GM08714 (cell line): ENCODE measurements around the gene PDE4A.

Experiments
- H3K4me3 ChIP-seq: fragments of 200-500 bp; sonication (Bioruptor generic); 2 replicates; pipeline ENCODE4 v1.5.1; 2014; ENCODE audit warnings: mild to moderate bottlenecking, low read length, inconsistent platforms
- ZNF274 ChIP-seq: IDR thresholded peaks from 2 replicates; pipeline ENCODE4 v1.6.1; 2012; ENCODE audit warnings: mild to moderate bottlenecking, low read depth, low read length

Gene PDE4A

DNA sequence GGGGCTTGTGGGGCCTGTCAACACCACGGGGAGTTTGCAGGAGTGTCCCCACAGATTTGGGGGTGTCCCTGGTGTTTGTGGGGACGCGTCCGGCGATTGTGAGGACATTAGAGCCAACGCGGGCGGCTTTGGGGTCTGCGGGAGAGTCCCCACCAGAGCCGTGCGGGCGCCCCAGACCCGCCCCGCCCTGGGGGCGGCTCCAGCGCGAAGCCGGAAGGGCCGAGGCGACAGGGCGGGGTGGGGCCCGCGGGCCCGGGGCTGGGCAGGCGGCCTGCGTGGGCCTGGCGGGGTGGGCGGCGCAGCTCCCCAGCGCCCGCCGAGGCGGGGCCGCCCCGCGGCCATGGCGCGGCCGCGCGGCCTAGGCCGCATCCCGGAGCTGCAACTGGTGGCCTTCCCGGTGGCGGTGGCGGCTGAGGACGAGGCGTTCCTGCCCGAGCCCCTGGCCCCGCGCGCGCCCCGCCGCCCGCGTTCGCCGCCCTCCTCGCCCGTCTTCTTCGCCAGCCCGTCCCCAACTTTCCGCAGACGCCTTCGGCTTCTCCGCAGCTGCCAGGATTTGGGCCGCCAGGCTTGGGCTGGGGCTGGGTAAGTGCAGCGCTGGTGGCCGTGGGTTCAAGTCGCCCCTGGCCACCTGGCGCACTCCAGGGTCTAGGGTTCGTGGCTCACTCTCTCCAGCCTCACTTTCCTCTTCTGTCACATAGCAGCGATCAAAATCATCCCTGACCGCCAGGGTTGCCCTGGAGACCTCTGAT, 10.3 kb downstream of the PDE4A start:
- H3K4me3 ChIP-seq: peak overlapping the region; percentile 51; the same call in 1 of the 2 replicates
- TF ChIP-seq ZNF274: no peak

DNA sequence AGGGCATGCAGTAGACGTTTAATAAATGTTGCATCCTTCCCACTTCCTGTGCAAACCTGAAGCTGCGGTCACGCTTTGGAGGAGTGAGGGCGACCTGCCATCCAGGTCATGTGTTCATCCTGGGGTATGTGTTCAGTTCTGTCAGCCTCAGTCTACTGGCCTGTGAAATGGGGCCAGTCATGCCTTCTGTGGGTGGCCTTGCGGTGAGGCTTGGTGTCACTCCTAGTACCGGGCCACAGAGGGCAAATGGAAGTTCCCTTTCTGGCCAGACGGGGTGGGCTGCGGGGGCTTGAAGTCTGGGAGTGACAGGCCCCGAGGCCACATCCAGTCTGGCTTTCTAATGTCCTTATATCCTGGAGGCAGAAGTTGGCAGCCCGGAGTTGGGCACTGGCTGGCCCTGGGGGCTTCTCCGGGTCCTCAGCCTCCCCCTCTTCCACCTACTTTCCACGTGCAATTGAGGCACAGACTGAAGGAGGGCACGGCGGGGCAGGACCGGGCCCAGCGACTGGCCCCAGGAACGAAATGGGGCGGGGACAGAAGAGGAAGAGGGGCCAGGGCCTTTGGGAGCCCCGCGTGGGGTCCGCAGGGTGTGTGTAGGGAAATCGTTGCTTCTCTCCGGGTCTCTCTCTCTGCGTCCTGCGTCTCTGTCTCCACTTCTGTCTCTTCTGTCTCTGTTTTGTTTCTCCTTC, 11.1 kb downstream of the PDE4A start:
- H3K4me3 ChIP-seq: peak overlapping the region; percentile 51; the same call in 1 of the 2 replicates
- no peak for TF ChIP-seq ZNF274

DNA sequence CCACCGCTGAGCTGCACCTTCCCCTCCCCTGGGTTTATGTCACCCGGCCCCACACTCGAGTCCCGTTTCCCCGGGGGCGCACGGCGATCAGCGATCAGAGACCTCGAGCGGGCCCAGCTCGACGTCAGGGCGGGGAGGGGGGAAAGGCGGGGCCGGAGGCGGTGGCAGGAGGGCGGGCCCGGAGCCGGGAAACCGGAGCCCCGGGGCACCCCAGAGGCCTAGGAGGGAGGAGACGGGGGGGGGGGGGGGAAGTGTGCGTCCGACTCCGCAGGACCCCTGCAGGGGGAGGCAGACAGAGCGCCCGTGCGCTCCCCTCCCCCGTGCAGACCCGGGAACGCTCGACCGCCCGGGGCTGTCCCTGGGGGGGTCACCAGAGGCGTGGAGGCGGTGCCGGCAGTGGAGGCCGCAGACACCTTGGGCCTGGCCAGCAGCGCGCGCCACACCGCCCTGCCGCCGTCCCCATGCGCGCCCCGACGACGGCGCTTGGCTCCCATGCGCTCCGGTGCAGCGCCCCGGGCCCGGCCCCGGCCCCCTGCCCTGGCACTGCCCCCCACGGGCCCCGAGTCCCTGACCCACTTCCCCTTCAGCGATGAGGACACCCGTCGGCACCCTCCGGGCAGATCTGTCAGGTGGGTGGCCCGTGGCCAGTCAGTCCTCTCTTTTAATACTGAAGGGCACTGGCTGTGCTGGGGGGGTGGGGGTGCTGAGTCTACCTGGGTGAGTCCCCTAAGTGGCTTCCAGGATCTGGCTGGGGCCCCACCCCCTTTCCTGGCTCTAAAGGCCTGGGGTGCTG, 11.8 kb downstream of the PDE4A start:
- H3K4me3 ChIP-seq: peak overlapping the region; percentile 51; the same call in 1 of the 2 replicates
- TF ChIP-seq ZNF274: no peak

DNA sequence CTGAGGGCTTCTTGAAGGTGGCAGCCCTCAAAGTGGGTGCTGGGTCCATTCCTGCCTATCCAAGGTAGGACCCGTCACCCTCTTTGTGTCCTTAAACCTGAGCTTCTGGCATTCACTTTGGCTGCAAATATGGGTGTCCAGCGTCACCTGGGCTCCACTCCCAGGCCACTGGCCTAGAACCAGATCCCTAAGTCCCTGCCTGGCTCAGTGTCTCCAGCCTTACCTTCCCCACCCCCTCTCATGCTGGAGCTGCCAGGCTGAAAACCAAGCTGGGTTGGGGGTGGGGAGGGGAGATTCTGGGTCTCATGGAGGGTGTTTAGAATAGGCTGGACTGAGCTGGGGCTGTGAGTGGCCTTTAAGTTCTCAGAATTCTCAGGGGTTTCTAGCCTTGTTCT, 12.4 kb downstream of the PDE4A start:
- H3K4me3 ChIP-seq: no peak overlapping the region; the same call in 1 of the 2 replicates
- TF ChIP-seq ZNF274: no peak

DNA sequence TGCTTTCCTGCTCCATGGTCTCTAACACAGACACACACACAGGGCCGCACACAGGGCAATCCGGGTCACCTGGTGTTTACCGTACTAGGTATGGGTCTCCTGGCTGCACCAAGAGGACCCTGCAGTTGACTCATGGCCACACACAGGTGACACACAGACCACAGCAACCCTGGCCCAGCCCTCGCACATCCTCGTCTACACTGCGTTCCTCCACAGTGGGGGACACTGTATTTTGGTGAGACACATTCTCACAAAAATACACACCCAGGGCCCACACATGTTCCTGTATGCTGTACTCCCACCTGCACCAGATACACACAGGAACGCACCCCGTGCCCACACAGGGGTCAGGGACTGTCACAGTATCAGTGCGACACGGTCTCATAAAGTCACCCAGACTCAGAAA, 12.8 kb downstream of the PDE4A start:
- TF ChIP-seq ZNF274: no peak

DNA sequence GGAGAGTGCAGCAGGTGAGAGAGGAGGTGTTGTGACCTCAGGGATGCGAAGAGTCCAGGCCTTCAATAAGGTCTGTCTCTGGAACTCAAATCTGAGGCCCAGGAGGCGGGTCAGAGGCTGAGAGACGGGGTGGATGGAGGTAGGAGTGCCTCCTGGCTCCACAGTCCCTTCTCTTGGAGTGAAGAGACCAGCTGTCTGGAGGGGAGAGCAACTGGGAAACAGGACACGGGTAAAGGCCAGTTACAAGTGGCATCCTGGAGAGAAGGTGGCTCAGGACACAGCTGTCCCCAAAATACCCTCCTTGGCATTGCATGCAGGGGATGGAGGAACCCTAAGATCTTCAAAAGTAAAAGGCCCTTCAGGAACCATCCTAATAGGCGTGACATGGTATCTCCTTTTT, 19.2 kb downstream of the PDE4A start:
- no peak for TF ChIP-seq ZNF274

More for the DNA sequence above, 12.8 kb downstream of the PDE4A start:
- no peak overlapping the region for H3K4me3 ChIP-seq

DNA sequence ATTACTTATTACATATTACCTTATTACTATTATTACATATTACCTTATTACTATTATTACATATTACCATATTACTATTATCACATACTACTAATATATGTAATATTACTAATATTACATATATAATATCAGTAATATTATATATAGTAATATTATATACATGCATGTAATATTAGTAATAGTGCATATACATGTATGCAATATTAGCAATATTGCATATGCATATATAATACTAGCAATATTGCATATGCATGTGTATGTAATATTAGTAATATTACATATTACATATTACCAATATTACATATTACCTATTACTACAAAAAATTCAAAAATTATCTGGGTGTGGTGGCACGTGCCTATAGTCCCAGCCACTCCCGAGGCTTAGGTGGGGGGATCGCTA, 22.4 kb downstream of the PDE4A start:
- H3K4me3 ChIP-seq: no peak overlapping the region
- TF ChIP-seq ZNF274: no peak

More for the DNA sequence above, 19.2 kb downstream of the PDE4A start:
- no peak overlapping the region for H3K4me3 ChIP-seq

DNA sequence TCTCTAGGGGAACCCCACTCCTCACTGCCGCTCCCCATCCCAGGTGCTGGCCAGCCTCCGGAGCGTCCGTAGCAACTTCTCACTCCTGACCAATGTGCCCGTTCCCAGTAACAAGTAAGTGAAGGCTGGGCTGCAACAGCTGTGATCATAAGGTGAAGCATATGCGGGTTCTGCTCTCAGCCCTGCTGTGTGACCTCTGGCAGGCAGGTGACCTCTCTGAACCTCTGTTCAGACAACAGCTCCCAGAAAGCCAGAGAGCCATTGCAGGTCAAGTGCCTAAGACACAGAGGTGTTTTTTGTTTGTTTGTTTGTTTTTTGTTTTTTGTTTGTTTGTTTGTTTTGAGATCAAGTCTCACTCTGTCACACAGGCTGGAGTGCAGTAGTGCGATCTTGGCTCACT, 28.7 kb downstream of the PDE4A start:
- TF ChIP-seq ZNF274: no peak
- no peak overlapping the region for H3K4me3 ChIP-seq

DNA sequence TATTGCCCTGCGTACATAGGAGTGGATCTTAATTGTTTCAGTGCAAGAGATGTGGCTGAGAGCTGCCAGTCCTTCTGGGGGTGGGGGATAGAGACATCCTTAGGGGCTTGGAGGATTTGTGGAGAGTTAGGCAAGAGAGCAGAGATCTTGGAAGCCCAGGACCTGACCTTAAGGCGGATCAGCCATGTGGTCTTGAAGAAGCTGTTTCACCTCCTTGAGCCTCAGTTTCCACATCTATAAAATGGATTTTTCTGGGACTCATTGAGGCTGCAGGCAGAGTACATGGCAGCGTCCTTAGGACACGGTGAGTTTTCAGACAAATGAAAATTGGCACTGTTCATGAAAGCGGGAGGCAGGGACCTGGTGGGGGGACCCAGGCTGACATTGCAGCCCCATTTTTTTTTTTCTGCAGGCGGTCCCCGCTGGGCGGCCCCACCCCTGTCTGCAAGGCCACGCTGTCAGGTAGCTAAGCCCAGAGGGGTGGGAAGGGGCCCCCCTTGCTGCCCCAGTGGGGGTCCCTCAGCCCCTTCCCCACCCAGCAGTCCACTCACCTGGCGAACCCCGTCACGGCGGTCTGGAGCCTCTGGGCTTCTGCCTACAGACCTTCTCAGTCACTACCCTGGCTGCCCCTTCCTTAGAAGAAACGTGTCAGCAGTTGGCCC, 30.0 kb downstream of the PDE4A start:
- no peak for TF ChIP-seq ZNF274
- no peak overlapping the region for H3K4me3 ChIP-seq

DNA sequence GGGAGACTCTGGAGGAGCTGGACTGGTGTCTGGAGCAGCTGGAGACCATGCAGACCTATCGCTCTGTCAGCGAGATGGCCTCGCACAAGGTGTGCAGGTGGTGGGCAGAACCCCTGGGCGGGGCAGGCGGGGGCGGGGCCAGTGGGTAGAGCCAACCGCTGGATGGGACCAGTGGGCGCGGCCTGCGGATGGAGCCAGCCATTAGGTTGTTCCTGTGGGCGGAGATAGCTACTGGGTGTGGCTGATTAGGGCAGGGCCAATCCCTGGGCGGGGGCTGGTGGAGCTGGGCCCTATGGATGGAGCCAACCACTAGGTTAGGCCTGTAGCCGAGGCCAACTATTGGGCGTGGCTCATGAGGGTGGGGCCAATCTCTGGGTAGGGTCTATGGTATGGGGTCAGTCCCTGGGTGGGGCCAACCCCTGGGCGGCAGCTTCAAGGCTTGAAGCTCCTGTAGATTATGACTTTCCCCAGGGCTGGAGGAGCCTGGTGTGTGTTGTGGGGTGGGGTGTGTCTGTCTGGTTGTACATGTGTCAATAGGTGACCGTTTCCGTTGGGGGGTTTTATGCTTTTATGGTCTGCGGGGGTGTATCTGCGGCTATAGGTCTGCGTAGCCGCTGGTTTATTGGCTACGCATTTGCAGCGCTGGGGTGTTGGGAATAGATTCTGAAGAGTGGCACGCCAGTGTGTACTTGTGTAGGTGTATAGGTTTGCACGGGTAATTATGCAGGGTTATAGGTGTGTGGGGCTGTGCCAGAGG, 30.7 kb downstream of the PDE4A start:
- H3K4me3 ChIP-seq: no peak overlapping the region
- TF ChIP-seq ZNF274: no peak

DNA sequence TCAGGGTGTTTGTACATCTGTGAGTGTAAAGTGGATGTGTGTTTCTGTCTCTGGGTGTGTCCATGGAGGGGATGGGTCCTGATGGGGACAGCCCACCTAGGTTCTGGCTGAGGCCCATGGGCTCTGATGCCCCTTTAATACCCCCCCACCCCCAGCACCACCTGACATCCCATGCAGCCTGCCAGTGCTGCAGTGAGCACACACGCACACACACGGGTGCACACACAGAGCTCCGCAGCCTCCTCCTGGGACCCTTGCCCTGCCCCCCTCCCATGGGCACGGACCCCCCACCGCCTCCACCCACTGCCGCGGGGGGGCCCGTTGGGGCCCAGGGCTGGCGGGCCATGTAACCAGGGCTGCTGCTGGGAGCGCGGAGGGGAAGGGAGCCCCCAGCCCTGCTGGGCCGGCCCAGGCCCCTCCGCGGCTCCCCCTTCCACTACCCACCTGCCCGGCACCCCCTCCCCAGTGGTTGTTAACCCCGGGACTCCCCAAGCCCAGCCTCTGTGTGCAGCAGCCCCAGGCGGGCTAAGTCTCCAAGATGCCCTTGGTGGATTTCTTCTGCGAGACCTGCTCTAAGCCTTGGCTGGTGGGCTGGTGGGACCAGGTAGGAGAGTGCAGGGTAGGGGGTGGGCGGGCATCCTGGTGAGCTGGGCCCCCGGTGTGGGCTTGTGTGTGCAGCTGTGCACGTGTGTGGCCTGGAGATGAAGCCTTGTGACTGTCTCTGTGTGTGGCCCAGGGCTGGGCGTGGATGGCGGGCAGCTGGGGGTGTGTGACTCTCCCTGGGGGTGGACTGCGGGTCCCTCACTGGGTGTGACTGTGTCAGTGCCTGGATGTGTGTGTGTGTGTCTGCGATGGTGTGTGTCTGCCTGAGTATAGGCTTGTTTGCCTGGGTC, 32.6 kb downstream of the PDE4A start:
- no peak overlapping the region for H3K4me3 ChIP-seq
- TF ChIP-seq ZNF274: no peak

DNA sequence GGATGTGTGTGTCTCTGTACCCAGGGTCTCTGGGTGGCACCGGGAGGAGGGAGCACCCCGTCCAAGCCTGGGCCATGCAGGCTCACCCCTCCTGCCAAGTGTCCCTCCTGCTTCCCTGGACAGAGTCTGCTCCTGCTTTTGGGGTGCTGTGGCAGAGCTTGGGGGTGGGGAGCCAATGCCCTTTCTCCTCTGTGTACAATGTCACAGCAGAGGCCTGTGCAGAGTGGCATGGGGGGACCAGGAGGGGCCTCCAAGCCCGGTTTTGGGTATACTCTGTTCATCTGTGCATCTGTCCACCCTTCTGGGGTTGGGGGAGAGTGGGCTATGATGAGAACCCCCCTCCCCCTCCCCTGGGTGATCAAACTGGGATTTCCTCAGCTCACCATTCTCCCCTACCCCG, 33.5 kb downstream of the PDE4A start:
- no peak for TF ChIP-seq ZNF274
- no peak overlapping the region for H3K4me3 ChIP-seq
